Neuron (in vitro differentiated cells): ENCODE measurements around the gene NCAM1.

Experiments
- H2AFZ ChIP-seq: one replicate; pipeline ENCODE4 v1.6.1; 2013; ENCODE audit warnings: low read depth, mild to moderate bottlenecking, inconsistent platforms, low read length, moderate library complexity
- H3K27me3 ChIP-seq: one replicate; pipeline ENCODE4 v1.6.1; 2013; ENCODE audit warnings: low read length; ENCODE audit not compliant: insufficient read depth
- H3K36me3 ChIP-seq: one replicate; pipeline ENCODE4 v1.6.1; 2013; ENCODE audit warnings: low read length; ENCODE audit not compliant: insufficient read depth
- H3K4me1 ChIP-seq: one replicate; pipeline ENCODE4 v1.6.1; 2013; ENCODE audit warnings: low read length; ENCODE audit not compliant: insufficient read depth
- H3K4me3 ChIP-seq: 2 replicates; pipeline ENCODE4 v1.5.1; 2013; ENCODE audit warnings: mild to moderate bottlenecking, low read length, moderate library complexity
- H3K9me3 ChIP-seq: one replicate; pipeline ENCODE4 v1.6.1; 2013; ENCODE audit warnings: low read length

Gene NCAM1

GRCh38 chr11:113142508-113142907, 181.3 kb downstream of the NCAM1 start:
- Histone ChIP-seq H3K4me1 (peaks cover 4% of the 10 kb centered on the region), H2AFZ (no peak overlapping the region), H3K36me3 (no peaks in the 10 kb centered on the region), H3K9me3 (no peaks in the 10 kb centered on the region), H3K4me3 (no peak overlapping the region), H3K27me3 (no peaks in the 10 kb centered on the region)

- Histone ChIP-seq H3K36me3 (no peaks in the 10 kb centered on the region), H3K27me3 (no peaks in the 10 kb centered on the region), H2AFZ (no peak overlapping the region), H3K4me3 (no peak overlapping the region), H3K9me3 (no peaks in the 10 kb centered on the region), H3K4me1 (no peaks in the 10 kb centered on the region)
These were observed 186.0 kb downstream of the NCAM1 start for GRCh38 chr11:113147249-113147648.

- H3K9me3 ChIP-seq: no peaks in the 10 kb centered on the region
- no peak overlapping the region for H3K4me3 ChIP-seq
- no peak overlapping the region for H2AFZ ChIP-seq
- H3K4me1 ChIP-seq: no peaks in the 10 kb centered on the region
- H3K27me3 ChIP-seq: no peaks in the 10 kb centered on the region
- H3K36me3 ChIP-seq: no peaks in the 10 kb centered on the region
These were observed 186.9 kb downstream of the NCAM1 start for GRCh38 chr11:113148076-113148475.

- no peak overlapping the region for H2AFZ ChIP-seq
- no peak overlapping the region for H3K4me3 ChIP-seq
- no peaks in the 10 kb centered on the region for H3K4me1 ChIP-seq
- H3K9me3 ChIP-seq: no peaks in the 10 kb centered on the region
- H3K27me3 ChIP-seq: no peaks in the 10 kb centered on the region
- H3K36me3 ChIP-seq: no peaks in the 10 kb centered on the region
These were observed 187.4 kb downstream of the NCAM1 start for GRCh38 chr11:113148652-113149051.

- no peak overlapping the region for H3K4me3 ChIP-seq
- H3K27me3 ChIP-seq: no peaks in the 10 kb centered on the region
- no peaks in the 10 kb centered on the region for H3K36me3 ChIP-seq
- H3K4me1 ChIP-seq: no peaks in the 10 kb centered on the region
- no peaks in the 10 kb centered on the region for H3K9me3 ChIP-seq
- no peak overlapping the region for H2AFZ ChIP-seq
These were observed 190.3 kb downstream of the NCAM1 start for GRCh38 chr11:113151521-113151920.

GRCh38 chr11:113152500-113152899, 191.3 kb downstream of the NCAM1 start:
- Histone ChIP-seq H3K27me3 (no peaks in the 10 kb centered on the region), H3K4me1 (no peaks in the 10 kb centered on the region), H3K36me3 (no peaks in the 10 kb centered on the region), H3K4me3 (no peak overlapping the region), H3K9me3 (no peaks in the 10 kb centered on the region), H2AFZ (no peak overlapping the region)

- H3K4me3 ChIP-seq: no peak overlapping the region
- no peaks in the 10 kb centered on the region for H3K9me3 ChIP-seq
- H3K36me3 ChIP-seq: no peaks in the 10 kb centered on the region
- no peaks in the 10 kb centered on the region for H3K4me1 ChIP-seq
- H3K27me3 ChIP-seq: no peaks in the 10 kb centered on the region
- H2AFZ ChIP-seq: no peak overlapping the region
These were observed 192.6 kb downstream of the NCAM1 start for GRCh38 chr11:113153847-113154246.

- H3K36me3 ChIP-seq: no peaks in the 10 kb centered on the region
- no peak overlapping the region for H3K4me3 ChIP-seq
- H3K27me3 ChIP-seq: no peaks in the 10 kb centered on the region
- H3K4me1 ChIP-seq: peaks cover 37% of the 10 kb centered on the region
- H2AFZ ChIP-seq: no peak overlapping the region
- H3K9me3 ChIP-seq: no peaks in the 10 kb centered on the region
These were observed 199.0 kb downstream of the NCAM1 start for GRCh38 chr11:113159988-113160807.

- Histone ChIP-seq H3K27me3 (no peaks in the 10 kb centered on the region), H3K9me3 (no peaks in the 10 kb centered on the region), H3K4me1 (peaks cover 37% of the 10 kb centered on the region), H3K36me3 (no peaks in the 10 kb centered on the region), H3K4me3 (no peak overlapping the region), H2AFZ (no peak overlapping the region)
These were observed 199.5 kb downstream of the NCAM1 start for GRCh38 chr11:113160808-113161124.

GRCh38 chr11:113161711-113162591, 200.7 kb downstream of the NCAM1 start:
- H3K27me3 ChIP-seq: no peaks in the 10 kb centered on the region
- no peak overlapping the region for H2AFZ ChIP-seq
- no peaks in the 10 kb centered on the region for H3K36me3 ChIP-seq
- H3K9me3 ChIP-seq: no peaks in the 10 kb centered on the region
- H3K4me3 ChIP-seq: no peak overlapping the region
- H3K4me1 ChIP-seq: peaks cover 37% of the 10 kb centered on the region

GRCh38 chr11:113162592-113162962, 201.4 kb downstream of the NCAM1 start:
- H2AFZ ChIP-seq: no peak overlapping the region
- no peaks in the 10 kb centered on the region for H3K27me3 ChIP-seq
- H3K9me3 ChIP-seq: no peaks in the 10 kb centered on the region
- H3K36me3 ChIP-seq: no peaks in the 10 kb centered on the region
- peaks cover 37% of the 10 kb centered on the region for H3K4me1 ChIP-seq
- H3K4me3 ChIP-seq: no peak overlapping the region

GRCh38 chr11:113163291-113164030, 202.2 kb downstream of the NCAM1 start:
- no peaks in the 10 kb centered on the region for H3K9me3 ChIP-seq
- H3K4me1 ChIP-seq: peaks cover 37% of the 10 kb centered on the region
- no peaks in the 10 kb centered on the region for H3K27me3 ChIP-seq
- no peaks in the 10 kb centered on the region for H3K36me3 ChIP-seq
- no peak overlapping the region for H2AFZ ChIP-seq
- H3K4me3 ChIP-seq: no peak overlapping the region

- Histone ChIP-seq H3K4me1 (peaks cover 25% of the 10 kb centered on the region), H3K36me3 (no peaks in the 10 kb centered on the region), H3K9me3 (no peaks in the 10 kb centered on the region), H2AFZ (no peak overlapping the region), H3K4me3 (no peak overlapping the region), H3K27me3 (no peaks in the 10 kb centered on the region)
These were observed 205.1 kb downstream of the NCAM1 start for GRCh38 chr11:113166280-113166679.
